Stimulated activated CD8-positive, alpha-beta memory T cell treated with anti-CD3 and anti-CD28 coated beads, Interleukin-15, amount 100 ng/mL, for 48 hours (primary cell): Measurements from ENCODE around the gene PIPOX.
"Not testable (repeated sequence)": the region's sequence is repeated elsewhere in the genome, so short reads cannot be mapped to it uniquely, and the experiment has no call there.

Source experiments
- DNase-seq, 2 donors: peaks; one replicate each; pipeline ENCODE4 v3.0.0-alpha.2; 2020; ENCODE audit warnings: low read depth in 2 of 2

PIPOX gene

GRCh38 chr17:29076087-29076486 is 33.1 kb downstream of the PIPOX start:
- no peak for DNase-seq

DNA sequence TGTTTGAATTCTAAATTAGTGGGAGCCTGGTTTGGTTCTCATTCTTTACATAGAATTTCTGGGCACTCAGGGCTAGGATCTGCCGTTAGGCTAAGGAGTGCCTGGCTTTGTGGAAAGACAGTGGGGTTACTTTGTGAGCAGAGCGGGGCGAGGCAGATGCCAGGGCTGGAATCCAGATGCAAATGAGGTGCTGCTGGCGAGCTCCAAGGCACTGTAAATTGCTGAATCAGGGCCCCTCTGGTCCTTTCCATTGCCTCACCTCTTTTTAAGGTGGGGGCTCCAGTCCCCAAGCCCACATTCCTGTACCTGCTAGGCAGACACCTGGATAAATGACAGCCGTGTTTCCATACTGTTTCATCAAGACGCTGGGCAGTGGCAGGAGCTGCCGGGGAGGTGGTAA is 33.8 kb downstream of the PIPOX start:
- DNase-seq, result no peak

GRCh38 chr17:29077320-29077719 is 34.4 kb downstream of the PIPOX start:
- DNase-seq, result no peak

DNA sequence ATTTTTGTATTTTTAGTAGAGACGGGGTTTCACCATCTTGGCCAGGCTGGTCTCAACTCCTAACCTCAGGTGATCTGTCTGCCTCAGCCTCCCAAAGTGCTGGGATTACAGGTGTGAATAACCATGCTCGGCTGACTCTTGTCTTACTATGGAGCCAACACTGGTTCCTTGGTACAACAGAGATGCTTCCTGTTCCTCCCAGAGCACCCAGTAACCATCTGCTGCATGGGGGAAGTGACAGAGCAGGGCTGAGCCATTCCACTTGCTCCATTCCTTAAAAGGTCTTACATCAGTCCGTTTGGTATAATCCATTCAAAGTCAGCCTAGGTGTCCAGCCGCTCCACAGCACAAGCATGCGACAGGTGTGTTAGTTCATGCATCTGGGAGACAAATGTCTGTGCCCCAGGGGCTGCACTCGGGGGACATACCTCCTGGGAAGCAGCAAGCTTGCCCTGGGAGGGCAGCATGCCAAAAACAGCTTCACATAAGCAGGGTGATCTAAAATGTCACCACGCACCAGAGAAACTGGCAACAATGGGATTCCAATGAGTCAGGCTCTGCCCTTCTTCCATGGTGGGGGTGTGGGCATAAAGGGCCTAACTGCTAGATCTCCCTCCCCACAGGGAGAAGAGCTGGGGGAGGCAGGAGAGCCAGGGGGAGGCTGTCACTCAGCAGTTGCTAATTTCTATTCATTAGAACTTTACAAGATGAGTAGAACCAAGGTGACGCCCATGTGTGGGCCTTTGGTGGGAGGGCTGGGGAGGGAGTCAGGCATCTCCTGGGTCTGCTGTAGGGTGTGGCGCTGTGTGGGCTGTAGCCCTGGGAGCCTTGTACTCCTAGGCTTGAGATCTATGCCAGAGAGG is 35.5 kb downstream of the PIPOX start:
- no peak for DNase-seq

GRCh38 chr17:29079433-29079832 is 36.5 kb downstream of the PIPOX start:
- DNase-seq, result no peak

GRCh38 chr17:29079887-29080286 is 36.9 kb downstream of the PIPOX start:
- DNase-seq, result no peak

DNA sequence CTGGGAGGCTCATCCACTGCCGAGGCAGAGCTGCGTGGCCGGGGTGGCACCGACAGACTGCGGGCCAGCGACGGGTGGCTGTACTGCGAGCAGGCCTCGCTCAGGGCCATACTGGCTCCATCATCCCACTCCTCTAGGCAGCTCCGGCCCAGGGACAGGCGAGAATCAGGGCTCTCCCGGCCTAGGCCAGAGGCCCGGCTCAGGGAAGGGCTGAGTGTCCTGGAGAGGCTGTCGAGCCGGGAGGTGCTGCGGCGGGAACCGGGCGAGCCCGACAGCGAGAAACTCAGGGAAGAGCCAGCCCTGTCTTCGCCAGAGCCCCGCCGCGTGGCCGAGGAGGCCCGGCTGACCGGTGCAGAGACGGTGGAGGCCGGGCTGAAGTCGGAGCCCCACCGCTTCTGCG is 37.4 kb downstream of the PIPOX start:
- no peak for DNase-seq

- DNase-seq, result no peak
Observed at GRCh38 chr17:29080965-29081364, 38.0 kb downstream of the PIPOX start.

GRCh38 chr17:29084541-29085146 is 41.7 kb downstream of the PIPOX start:
- DNase-seq, result no peak

DNA sequence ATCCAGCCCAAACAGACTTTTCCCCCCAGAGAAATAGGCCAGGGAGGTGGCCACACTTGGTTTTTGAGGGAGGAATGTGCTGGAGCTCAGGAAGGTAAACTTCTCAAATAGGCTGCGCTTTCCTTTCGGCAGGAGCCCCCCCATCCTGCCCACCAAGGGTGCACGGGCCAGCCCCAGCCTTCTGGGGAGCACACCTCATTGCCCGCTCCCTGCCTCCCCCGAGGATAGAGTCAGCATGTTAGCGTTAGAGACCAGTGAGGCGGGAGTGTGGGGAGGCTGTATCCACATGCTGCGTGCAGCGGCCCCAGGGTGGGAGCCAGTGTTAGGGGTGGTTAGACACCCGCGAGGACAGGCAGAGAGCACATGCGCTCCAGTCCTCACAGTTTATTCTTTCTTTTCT is 42.3 kb downstream of the PIPOX start:
- DNase-seq, result no peak

- DNase-seq, result no peak
Observed at GRCh38 chr17:29086628-29087332, 43.8 kb downstream of the PIPOX start.

DNA sequence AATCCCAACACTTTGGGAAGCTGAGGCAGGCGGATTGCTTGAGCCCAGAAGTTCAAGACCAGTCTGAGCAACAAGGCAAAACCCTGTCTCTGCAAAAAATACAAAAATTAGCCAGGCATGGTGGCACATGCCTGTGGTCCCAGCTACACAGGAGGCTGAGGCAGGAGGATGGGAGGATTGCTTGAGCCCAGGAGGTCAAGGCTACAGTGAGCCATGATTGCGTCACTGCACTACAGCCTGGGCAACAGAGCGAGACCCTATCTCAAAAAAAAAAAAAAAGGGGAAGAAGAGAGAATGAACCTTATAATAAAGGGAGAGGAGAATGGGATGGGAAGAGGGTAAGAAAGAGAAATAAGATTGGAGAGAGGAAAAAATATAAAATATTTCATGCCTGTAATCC is 45.8 kb downstream of the PIPOX start:
- not testable (repeated sequence) for DNase-seq

- DNase-seq, result no peak
Observed at GRCh38 chr17:29089601-29090044, 46.7 kb downstream of the PIPOX start.

DNA sequence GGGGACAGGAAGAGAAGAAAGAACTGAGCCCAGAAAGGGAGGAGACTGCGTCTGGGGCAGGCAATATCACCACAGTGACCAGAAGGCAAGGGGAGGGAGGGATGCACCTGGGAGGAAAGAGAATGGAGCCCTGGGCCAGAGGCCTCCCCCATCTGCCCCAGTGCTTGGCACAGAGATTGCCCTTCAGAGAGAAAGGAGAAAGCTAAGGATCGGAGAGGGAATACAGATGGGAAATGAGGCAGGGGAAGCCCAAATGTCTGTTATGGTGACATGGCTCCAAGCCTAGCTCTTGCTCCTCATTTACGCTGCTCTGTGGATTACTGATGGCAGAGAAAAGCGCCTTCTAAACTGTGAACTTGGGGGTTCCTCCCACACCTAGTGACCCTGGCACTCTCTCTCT is 47.2 kb downstream of the PIPOX start:
- no peak for DNase-seq

GRCh38 chr17:29090750-29091605 is 48.0 kb downstream of the PIPOX start:
- no peak for DNase-seq

GRCh38 chr17:29091606-29092289 is 48.8 kb downstream of the PIPOX start:
- DNase-seq, result no peak

DNA sequence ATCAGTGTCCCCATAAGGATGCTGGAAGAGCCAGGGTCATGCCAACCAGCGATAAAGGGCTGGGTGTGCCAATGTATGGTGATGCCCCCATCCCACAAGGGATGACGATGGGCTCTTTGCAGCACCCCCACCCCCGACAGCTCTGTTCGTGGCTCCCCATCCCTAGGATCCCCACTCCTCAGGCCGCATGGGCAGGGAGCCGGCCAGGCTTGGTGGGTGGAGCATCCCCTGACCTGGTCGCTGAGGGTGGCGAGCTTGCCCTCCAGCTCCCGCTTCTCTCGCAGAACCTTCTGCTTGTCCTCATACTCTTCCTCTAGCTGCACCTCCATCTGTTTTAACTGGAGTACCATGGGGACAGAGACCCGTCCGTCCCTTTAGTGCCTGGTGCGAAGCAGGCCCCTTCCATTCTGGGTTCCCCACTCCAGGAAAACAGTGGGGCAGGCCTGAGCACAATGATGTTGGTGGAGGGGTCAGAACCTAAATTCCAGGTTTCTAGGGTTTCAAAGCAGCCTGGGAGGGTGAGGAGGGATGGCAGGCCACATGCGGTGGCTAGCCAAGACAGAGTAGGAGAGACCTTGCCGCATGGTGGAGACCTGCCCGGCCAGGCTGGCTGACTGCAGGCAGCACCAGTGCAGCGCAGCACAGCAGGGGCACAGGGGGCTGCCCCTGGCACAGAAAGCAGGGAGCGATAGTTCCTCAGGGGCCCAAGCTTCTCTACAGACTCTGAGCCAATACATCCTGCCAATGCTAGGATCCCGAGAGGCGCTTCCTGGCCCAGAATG is 50.3 kb downstream of the PIPOX start:
- DNase-seq, result no peak

DNA sequence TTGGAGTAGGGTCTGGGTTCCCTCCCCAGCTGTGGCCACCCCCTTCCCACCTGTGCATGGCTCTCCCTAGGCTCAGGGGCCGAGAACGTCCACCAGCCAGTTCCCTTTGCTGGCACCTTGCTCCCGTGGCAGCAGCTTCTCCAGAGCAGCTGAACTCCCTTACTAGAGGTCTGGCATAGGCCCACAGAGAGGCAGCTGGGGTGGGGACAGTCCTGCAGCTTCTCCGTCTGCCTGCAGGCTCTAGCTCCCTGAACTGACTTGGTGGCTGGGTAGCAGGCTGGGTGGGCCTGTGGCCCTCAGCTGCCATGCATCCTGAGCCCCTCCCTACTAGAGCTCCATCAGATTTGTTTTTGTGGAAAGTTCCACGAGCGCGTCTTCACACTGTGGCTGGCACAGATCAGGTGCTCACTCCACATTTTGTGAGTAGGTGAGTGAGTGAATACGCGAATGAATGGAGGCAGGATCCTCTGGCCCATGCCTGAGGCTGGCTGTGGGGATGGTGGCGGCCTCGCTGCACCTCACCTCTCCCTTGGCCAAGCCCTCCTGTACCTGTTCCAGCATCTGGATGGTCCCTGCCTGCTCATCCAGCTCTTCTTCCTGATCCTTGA is 51.3 kb downstream of the PIPOX start:
- no peak for DNase-seq

- DNase-seq, result no peak
Observed at GRCh38 chr17:29095439-29095838, 52.5 kb downstream of the PIPOX start.

DNA sequence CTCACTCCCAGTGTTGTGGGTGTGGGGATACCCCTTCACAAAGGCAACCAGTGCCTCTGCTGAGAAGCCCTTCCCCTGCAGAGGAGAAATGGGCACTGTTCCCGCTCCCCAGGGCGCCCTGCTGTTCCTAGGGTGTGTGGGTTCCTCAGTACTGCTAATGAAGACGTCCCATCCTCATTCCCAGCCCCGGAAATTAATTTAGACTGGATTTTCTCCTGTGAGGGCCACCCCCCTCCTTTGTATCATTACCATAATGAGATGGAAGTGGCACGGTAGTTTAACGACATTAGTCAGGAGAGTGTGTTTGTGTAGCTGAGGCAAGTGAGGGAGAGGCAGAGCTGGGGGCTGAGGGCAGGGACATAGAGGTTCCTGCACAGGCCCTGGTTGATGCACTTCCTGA is 53.2 kb downstream of the PIPOX start:
- DNase-seq, result no peak
